GM23338 (cell line): ENCODE measurements around the gene GDI2. TPM values are rescaled to one million over a fixed set of nuclear protein-coding genes. Genes with fewer than 3 reads are reported as not detected.

ENCODE experiments used
- ATAC-seq: fragments of 200-7000 bp; cut with Tn5 transposase; 3 replicates; pipeline ENCODE4 v1.9.1; 2020
- DNase-seq: peaks from one replicate; pipeline ENCODE4 v3.0.0-alpha.2; 2015; ENCODE audit warnings: low spot score
- H2AFZ ChIP-seq: fragments of 200-600 bp; sonication (generic); 2 replicates; pipeline ENCODE4 v1.8.0; 2016; ENCODE audit warnings: antibody characterized with exemption, mild to moderate bottlenecking, moderate library complexity
- H3F3A ChIP-seq: fragments of 200-600 bp; sonication (generic); replicated peaks from 2 replicates; pipeline ENCODE4 v1.8.0; 2017; ENCODE audit warnings: antibody characterized with exemption, mixed run types, low read depth
- H3K27ac ChIP-seq: fragments of 200-600 bp; sonication (generic); 2 replicates; pipeline ENCODE4 v1.6.1; 2016; ENCODE audit warnings: low read depth
- H3K27me3 ChIP-seq: fragments of 200-600 bp; sonication (generic); 2 replicates; pipeline ENCODE4 v1.8.0; 2016; ENCODE audit warnings: mild to moderate bottlenecking, mixed run types, moderate library complexity; ENCODE audit not compliant: insufficient read depth
- H3K36me3 ChIP-seq: fragments of 200-600 bp; sonication (generic); 2 replicates; pipeline ENCODE4 v1.8.0; 2016; ENCODE audit warnings: mild to moderate bottlenecking; ENCODE audit not compliant: insufficient read depth
- H3K4me1 ChIP-seq: fragments of 200-600 bp; sonication (generic); 2 replicates; pipeline ENCODE4 v1.8.0; 2016; ENCODE audit warnings: mild to moderate bottlenecking, moderate library complexity; ENCODE audit not compliant: insufficient read depth
- H3K4me2 ChIP-seq: fragments of 200-600 bp; sonication (generic); 2 replicates; pipeline ENCODE4 v1.7.1; 2017; ENCODE audit warnings: mixed run types
- H3K4me3 ChIP-seq: fragments of 200-600 bp; sonication (generic); 2 replicates; pipeline ENCODE4 v1.6.1; 2016; ENCODE audit warnings: mixed run types
- H3K79me2 ChIP-seq: fragments of 200-600 bp; sonication (generic); replicated peaks from 2 replicates; pipeline ENCODE4 v1.8.0; 2017; ENCODE audit warnings: mild to moderate bottlenecking; ENCODE audit not compliant: insufficient read depth
- H3K9me2 ChIP-seq: fragments of 200-600 bp; sonication (generic); 2 replicates; pipeline ENCODE4 v1.8.0; 2017; ENCODE audit not compliant: insufficient read depth
- H4K20me1 ChIP-seq: fragments of 200-600 bp; sonication (generic); replicated peaks from 2 replicates; pipeline ENCODE4 v1.8.0; 2017; ENCODE audit warnings: mild to moderate bottlenecking; ENCODE audit not compliant: insufficient read depth
- H3K27ac Mint-ChIP-seq: 2 replicates; pipeline ENCODE4 v1.8.0; 2020; ENCODE audit warnings: inconsistent platforms, mild to moderate bottlenecking, moderate library complexity, mixed read lengths
- H3K27me3 Mint-ChIP-seq: 3 replicates; pipeline ENCODE4 v1.8.0; 2022; ENCODE audit warnings: low read depth, mild to moderate bottlenecking, moderate library complexity, mixed read lengths, inconsistent platforms; ENCODE audit not compliant: insufficient read depth, poor library complexity
- H3K36me3 Mint-ChIP-seq: 3 replicates; pipeline ENCODE4 v1.8.0; 2021; ENCODE audit warnings: low read depth, mild to moderate bottlenecking, inconsistent platforms, moderate library complexity, mixed read lengths
- H3K4me1 Mint-ChIP-seq: 3 replicates; pipeline ENCODE4 v1.8.0; 2020; ENCODE audit warnings: mild to moderate bottlenecking, inconsistent platforms, mixed read lengths
- H3K4me3 Mint-ChIP-seq: 3 replicates; pipeline ENCODE4 v1.8.0; 2021; ENCODE audit warnings: moderate library complexity, mild to moderate bottlenecking, inconsistent platforms, mixed read lengths
- H3K9me3 Mint-ChIP-seq: 3 replicates; pipeline ENCODE4 v1.8.0; 2020; ENCODE audit warnings: moderate library complexity, mild to moderate bottlenecking, inconsistent platforms, mixed read lengths
- EZH2 ChIP-seq: fragments of 200-600 bp; sonication (generic); IDR thresholded peaks from one replicate; pipeline ENCODE4 v1.8.0; 2017; ENCODE audit warnings: antibody characterized with exemption, mild to moderate bottlenecking, low read depth; ENCODE audit not compliant: unreplicated experiment
- EZH2phosphoT487 ChIP-seq: fragments of 200-600 bp; sonication (generic); IDR thresholded peaks from one replicate; pipeline ENCODE4 v1.8.1; 2018; ENCODE audit warnings: antibody characterized with exemption; ENCODE audit not compliant: unreplicated experiment
- JUNB ChIP-seq: IDR thresholded peaks from one replicate; pipeline ENCODE4 v1.6.1; 2016; ENCODE audit warnings: antibody characterized with exemption; ENCODE audit not compliant: unreplicated experiment
- NANOG ChIP-seq: IDR thresholded peaks from 2 replicates; pipeline ENCODE4 v1.6.1; 2016; ENCODE audit warnings: antibody characterized with exemption, borderline replicate concordance
- POLR2AphosphoS5 ChIP-seq: IDR thresholded peaks from 2 replicates; pipeline ENCODE4 v1.6.1; 2016; ENCODE audit warnings: antibody characterized with exemption, low read depth
- STAT1 ChIP-seq: IDR thresholded peaks from one replicate; pipeline ENCODE4 v1.6.1; 2016; ENCODE audit warnings: antibody characterized with exemption; ENCODE audit not compliant: unreplicated experiment
- ZNF114 ChIP-seq: fragments of 250-450 bp; sonication (Bioruptor Pico); IDR thresholded peaks from 2 replicates; pipeline ENCODE4 v1.5.0; 2020; ENCODE audit warnings: mild to moderate bottlenecking, moderate library complexity
- ZNF331 ChIP-seq: fragments of 250-450 bp; sonication (Bioruptor Pico); IDR thresholded peaks from 2 replicates; pipeline ENCODE4 v1.5.0; 2020; ENCODE audit warnings: low read depth, mild to moderate bottlenecking, moderate library complexity
- polyA plus RNA-seq: library from polyadenylated mRNA; unstranded; fragments of >200 nt; fragmentation: Nextera tagmentation; extraction: Ambion mirVana; gene quantifications from 2 replicates; pipeline ENCODE4 v1.2.1, GENCODE V29; 2016
- total RNA-seq: library from RNA; depleted of rRNA; stranded (reverse); fragments of >200 nt; shearing (Covaris generic); gene quantifications from 2 replicates; pipeline ENCODE4 v1.2.3, GENCODE V29; 2014
- TF ChIP-seq, protein P1 (sequence below), 2 experiments: fragments of 200-600 bp in 1 of 2; sonication (generic) in 1 of 2; conservative IDR thresholded peaks; 2 replicates each; pipeline versions ENCODE4 v1.5.1 to v1.6.1; 2016 to 2017; ENCODE audit warnings: antibody characterized with exemption in 2 of 2, low read depth in 2 of 2, mild to moderate bottlenecking in 2 of 2, moderate library complexity in 1 of 2
- TF ChIP-seq, protein P2 (sequence below): fragments of 250-450 bp; sonication (Bioruptor Pico); IDR thresholded peaks from 2 replicates; pipeline ENCODE4 v1.5.0; 2020; ENCODE audit warnings: mild to moderate bottlenecking, moderate library complexity
- TF ChIP-seq, protein P3 (sequence below): IDR thresholded peaks from 2 replicates; pipeline ENCODE4 v1.6.1; 2016; ENCODE audit warnings: antibody characterized with exemption

The GDI2 gene
- total and polyA plus RNA-seq, 2 experiments from 2014 or later, result 269 to 505 TPM

DNA sequence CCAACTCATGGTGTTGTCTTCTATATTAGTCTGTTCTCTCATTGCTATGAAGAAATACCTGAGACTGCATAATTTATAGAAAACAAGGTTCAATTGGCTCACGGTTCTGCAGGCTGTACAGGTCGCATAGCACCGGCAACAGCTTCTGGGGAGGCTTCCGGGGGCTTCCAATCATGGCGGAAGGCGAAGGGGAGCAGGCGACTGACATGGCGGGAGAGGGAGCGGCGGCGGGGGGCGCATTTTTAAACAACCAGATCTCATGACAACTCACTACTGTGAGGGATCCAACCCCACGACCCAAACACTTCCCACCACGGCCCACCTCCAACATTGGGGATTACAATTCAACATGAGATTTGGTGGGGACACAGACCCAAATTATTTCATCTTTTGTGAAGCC is 28.7 kb upstream of the GDI2 start (continued):
- TF ChIP-seq NANOG (no peak), ZNF114 (no peak)

GRCh38 chr10:5840314-5841307 is 27.4 kb upstream of the GDI2 start:
- Mint-ChIP-seq H3K36me3 (no peaks in the 10 kb centered on the region), H3K4me1 (peaks cover 5% of the 10 kb centered on the region; the same call in 2 of the 3 replicates), H3K27ac (no peak overlapping the region), H3K27me3 (peaks cover 8% of the 10 kb centered on the region), H3K4me3 (no peak overlapping the region), H3K9me3 (no peaks in the 10 kb centered on the region)
- Histone ChIP-seq H3K4me1 (0 out of 2 replicates have a peak, but pooled peaks cover 3% of the 10 kb centered on the region), H3F3A (no peaks in the 10 kb centered on the region), H3K4me3 (no peak overlapping the region), H3K27ac (no peak overlapping the region), H3K27me3 (no peaks in the 10 kb centered on the region), H3K36me3 (no peaks in the 10 kb centered on the region), H3K9me2 (no peaks in the 10 kb centered on the region), H4K20me1 (no peaks in the 10 kb centered on the region), H2AFZ (peak overlapping the region; percentile 89), H3K4me2 (no peak overlapping the region), H3K79me2 (no peaks in the 10 kb centered on the region)
- no peak for DNase-seq
- ATAC-seq, result peak; percentile 65
- TF ChIP-seq EZH2, result no peak
- TF ChIP-seq EZH2phosphoT487, result no peak
- TF ChIP-seq ZNF114, result no peak
- TF ChIP-seq STAT1, result no peak
- no peak for TF ChIP-seq JUNB
- no peak for TF ChIP-seq NANOG
- no peak for TF ChIP-seq ZNF331 (CRISPR knock-in tag)
- TF ChIP-seq, protein P1, sequence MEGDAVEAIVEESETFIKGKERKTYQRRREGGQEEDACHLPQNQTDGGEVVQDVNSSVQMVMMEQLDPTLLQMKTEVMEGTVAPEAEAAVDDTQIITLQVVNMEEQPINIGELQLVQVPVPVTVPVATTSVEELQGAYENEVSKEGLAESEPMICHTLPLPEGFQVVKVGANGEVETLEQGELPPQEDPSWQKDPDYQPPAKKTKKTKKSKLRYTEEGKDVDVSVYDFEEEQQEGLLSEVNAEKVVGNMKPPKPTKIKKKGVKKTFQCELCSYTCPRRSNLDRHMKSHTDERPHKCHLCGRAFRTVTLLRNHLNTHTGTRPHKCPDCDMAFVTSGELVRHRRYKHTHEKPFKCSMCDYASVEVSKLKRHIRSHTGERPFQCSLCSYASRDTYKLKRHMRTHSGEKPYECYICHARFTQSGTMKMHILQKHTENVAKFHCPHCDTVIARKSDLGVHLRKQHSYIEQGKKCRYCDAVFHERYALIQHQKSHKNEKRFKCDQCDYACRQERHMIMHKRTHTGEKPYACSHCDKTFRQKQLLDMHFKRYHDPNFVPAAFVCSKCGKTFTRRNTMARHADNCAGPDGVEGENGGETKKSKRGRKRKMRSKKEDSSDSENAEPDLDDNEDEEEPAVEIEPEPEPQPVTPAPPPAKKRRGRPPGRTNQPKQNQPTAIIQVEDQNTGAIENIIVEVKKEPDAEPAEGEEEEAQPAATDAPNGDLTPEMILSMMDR (conservative IDR thresholded peaks at IDR 0.05; ENCODE audit: low read depth in 2 of 2), result no peak
- TF ChIP-seq POLR2AphosphoS5, result no peak
- TF ChIP-seq, protein P2, sequence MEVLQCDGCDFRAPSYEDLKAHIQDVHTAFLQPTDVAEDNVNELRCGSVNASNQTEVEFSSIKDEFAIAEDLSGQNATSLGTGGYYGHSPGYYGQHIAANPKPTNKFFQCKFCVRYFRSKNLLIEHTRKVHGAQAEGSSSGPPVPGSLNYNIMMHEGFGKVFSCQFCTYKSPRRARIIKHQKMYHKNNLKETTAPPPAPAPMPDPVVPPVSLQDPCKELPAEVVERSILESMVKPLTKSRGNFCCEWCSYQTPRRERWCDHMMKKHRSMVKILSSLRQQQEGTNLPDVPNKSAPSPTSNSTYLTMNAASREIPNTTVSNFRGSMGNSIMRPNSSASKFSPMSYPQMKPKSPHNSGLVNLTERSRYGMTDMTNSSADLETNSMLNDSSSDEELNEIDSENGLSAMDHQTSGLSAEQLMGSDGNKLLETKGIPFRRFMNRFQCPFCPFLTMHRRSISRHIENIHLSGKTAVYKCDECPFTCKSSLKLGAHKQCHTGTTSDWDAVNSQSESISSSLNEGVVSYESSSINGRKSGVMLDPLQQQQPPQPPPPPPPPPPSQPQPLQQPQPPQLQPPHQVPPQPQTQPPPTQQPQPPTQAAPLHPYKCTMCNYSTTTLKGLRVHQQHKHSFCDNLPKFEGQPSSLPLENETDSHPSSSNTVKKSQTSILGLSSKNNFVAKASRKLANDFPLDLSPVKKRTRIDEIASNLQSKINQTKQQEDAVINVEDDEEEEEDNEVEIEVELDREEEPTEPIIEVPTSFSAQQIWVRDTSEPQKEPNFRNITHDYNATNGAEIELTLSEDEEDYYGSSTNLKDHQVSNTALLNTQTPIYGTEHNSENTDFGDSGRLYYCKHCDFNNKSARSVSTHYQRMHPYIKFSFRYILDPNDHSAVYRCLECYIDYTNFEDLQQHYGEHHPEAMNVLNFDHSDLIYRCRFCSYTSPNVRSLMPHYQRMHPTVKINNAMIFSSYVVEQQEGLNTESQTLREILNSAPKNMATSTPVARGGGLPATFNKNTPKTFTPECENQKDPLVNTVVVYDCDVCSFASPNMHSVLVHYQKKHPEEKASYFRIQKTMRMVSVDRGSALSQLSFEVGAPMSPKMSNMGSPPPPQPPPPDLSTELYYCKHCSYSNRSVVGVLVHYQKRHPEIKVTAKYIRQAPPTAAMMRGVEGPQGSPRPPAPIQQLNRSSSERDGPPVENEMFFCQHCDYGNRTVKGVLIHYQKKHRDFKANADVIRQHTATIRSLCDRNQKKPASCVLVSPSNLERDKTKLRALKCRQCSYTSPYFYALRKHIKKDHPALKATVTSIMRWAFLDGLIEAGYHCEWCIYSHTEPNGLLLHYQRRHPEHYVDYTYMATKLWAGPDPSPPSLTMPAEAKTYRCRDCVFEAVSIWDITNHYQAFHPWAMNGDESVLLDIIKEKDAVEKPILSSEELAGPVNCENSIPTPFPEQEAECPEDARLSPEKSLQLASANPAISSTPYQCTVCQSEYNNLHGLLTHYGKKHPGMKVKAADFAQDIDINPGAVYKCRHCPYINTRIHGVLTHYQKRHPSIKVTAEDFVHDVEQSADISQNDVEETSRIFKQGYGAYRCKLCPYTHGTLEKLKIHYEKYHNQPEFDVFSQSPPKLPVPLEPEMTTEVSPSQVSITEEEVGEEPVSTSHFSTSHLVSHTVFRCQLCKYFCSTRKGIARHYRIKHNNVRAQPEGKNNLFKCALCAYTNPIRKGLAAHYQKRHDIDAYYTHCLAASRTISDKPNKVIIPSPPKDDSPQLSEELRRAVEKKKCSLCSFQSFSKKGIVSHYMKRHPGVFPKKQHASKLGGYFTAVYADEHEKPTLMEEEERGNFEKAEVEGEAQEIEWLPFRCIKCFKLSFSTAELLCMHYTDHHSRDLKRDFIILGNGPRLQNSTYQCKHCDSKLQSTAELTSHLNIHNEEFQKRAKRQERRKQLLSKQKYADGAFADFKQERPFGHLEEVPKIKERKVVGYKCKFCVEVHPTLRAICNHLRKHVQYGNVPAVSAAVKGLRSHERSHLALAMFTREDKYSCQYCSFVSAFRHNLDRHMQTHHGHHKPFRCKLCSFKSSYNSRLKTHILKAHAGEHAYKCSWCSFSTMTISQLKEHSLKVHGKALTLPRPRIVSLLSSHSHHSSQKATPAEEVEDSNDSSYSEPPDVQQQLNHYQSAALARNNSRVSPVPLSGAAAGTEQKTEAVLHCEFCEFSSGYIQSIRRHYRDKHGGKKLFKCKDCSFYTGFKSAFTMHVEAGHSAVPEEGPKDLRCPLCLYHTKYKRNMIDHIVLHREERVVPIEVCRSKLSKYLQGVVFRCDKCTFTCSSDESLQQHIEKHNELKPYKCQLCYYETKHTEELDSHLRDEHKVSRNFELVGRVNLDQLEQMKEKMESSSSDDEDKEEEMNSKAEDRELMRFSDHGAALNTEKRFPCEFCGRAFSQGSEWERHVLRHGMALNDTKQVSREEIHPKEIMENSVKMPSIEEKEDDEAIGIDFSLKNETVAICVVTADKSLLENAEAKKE (CRISPR knock-in tag), result no peak
- TF ChIP-seq, protein P3, sequence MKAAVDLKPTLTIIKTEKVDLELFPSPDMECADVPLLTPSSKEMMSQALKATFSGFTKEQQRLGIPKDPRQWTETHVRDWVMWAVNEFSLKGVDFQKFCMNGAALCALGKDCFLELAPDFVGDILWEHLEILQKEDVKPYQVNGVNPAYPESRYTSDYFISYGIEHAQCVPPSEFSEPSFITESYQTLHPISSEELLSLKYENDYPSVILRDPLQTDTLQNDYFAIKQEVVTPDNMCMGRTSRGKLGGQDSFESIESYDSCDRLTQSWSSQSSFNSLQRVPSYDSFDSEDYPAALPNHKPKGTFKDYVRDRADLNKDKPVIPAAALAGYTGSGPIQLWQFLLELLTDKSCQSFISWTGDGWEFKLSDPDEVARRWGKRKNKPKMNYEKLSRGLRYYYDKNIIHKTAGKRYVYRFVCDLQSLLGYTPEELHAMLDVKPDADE, result no peak
